HK-2 (cell line): ENCODE data around the gene ZRSR2.

Experiments
- DNase-seq: peaks from one replicate; pipeline ENCODE4 v3.0.0-alpha.2; 2018; ENCODE audit not compliant: unreplicated experiment

Gene ZRSR2

GRCh38 chrX:15853586-15854079 is 63.3 kb downstream of the ZRSR2 start:
- DNase-seq: peak; percentile 11

GRCh38 chrX:15854080-15854655 is 63.9 kb downstream of the ZRSR2 start:
- DNase-seq: peak; percentile 54

- DNase-seq: peak; percentile 90
Observed at GRCh38 chrX:15854712-15855567, 64.7 kb downstream of the ZRSR2 start, which contains the start of gene AP1S2. TSS of gene AP1S2 (minus strand) at chrX:15854813. CDS start at chrX:15852524, 2,289 bp downstream.

DNA sequence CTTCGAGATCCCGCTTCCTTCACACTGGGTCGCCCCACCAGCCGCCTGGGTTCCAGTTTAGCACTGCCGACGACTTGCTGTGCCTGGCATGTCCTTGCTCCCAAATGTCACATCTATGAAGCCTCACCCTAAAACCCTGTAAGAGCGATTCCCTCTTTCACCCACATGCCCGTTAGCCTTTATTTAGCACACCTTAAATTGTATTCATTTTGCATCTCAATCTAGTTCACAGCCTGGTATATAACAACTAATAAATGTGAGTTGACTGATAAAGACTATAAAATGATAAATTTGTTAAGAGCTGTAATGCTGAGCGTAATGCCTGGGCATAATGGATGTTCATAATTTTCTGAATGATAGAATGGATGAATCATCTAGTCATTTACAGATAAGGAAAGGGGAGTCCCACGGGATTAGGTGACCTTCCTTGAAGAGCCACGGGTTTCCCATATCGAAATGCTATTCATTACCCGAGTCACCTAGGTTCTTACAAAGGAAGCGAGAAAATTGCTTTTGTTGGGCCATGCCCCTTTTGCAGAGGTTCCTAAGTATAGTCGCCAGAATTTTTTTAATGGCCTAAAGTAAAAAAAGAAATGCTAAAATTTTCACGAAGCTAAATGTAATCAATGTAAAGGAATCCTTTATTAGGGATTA is 65.4 kb downstream of the ZRSR2 start:
- DNase-seq: no peak

- no peak for DNase-seq
Observed at GRCh38 chrX:15856222-15856587, 65.9 kb downstream of the ZRSR2 start.

DNA sequence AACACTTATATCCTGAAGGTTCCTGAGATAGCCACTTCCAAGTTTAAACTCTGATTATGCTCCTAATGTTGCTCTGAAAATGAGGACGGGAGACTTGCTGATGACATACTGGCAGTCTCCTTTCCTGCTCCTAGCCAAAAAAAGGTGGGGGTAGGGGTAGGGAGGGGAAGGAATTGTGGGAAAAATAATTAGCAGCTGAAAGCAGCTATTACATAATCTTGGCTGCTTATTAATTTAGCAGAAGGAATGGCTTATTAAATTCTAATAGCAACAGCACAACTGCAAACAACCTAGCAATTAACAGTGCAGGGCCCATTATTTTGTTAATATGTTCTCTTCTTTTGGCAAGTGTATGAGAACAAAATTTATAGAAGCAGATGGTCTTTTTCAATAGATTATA is 66.4 kb downstream of the ZRSR2 start:
- DNase-seq: no peak

GRCh38 chrX:15858051-15858450 is 67.8 kb downstream of the ZRSR2 start:
- DNase-seq: no peak

GRCh38 chrX:15860921-15861320 is 70.6 kb downstream of the ZRSR2 start:
- DNase-seq: no peak

DNA sequence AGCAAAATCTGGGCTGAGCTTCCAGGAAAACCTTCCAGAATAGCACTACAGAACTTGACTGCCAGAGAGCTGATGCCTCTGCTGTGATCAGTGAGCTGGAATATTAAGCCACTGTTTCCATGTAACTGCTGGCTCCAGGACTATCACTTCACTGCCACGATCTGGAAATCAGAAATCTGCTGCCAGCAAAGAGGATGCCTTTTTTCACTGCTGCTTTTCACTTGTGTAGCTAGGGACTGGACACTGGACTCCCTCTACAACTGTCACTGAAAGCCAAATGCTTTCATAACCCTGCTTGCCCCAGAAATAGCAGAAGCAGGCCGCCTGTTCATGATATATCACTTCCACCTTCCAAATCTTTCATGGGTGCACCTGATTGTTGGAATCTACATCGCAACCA is 73.7 kb downstream of the ZRSR2 start:
- DNase-seq: no peak

DNA sequence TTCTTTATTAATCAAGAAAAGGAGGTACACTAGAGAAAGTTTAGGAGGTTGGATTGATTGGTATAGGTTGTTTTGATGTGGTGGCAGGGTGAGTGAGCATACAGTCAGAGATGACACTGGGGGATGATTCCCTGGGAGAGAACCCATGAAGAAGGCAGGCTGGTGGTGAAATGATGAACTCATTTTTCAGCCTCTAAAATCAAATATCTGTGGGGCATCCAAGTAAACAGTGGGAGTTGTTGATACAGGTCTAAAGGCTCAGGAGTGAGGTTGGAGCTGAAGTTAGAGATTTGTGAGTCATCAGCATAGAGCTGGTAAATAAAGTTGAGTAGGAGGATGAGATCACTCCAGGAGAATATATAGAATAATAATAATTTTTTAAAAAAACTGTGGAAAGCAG is 74.3 kb downstream of the ZRSR2 start:
- no peak for DNase-seq

- no peak for DNase-seq
Observed at GRCh38 chrX:15866147-15866546, 75.9 kb downstream of the ZRSR2 start.

- DNase-seq: no peak
Observed at GRCh38 chrX:15869695-15870094, 79.4 kb downstream of the ZRSR2 start.

- DNase-seq: no peak
Observed at GRCh38 chrX:15870310-15870709, 80.0 kb downstream of the ZRSR2 start.
